Putamen (tissue), 1 donor: ENCODE data around the gene OR6N1.

Source experiments
- DNase-seq: peaks from one replicate; pipeline ENCODE4 v3.0.0-alpha.2; 2016; ENCODE audit warnings: low spot score

OR6N1 gene, protein sequence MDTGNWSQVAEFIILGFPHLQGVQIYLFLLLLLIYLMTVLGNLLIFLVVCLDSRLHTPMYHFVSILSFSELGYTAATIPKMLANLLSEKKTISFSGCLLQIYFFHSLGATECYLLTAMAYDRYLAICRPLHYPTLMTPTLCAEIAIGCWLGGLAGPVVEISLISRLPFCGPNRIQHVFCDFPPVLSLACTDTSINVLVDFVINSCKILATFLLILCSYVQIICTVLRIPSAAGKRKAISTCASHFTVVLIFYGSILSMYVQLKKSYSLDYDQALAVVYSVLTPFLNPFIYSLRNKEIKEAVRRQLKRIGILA

DNA sequence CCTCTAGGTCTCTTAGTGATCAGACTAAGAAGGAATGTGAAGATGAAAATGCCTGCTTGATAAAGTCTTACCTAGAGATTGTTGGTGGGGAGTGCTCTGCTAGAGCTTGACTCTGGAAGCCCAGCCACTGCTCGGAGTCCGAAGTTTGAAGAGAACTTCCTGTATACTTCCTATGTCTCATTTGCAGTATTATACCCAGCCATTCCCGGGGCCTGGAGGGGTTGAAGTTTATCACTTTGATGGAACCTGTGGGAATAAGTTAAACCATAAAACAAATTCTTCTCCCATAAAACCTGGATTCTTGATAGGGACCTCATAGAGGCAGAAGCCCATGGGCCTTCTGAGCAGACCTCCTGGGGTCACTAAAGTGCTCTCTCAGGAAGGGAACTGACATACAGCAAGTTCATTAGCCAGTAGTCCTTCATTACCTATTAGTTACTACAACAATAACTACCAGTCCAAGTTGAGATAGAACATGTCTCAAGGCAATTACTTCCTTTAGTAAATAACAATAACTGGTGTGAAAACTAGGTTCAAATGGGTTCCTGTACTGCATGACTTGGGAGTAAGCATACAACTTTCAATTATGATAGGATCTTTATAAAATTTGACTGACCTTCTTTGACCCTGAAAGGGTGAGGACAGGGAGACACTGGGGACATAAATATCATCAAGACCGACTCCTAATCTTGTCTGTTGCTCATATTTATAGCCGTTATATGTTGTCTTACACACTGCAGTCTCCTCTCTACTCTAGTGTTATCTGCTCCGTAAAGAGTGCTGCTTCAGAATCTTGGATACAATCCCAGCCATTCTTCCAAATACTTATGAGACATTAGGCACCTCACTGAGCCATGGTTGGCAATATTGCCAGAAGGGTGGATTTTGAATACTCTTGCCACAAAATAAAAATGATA, at the start of gene OR6N1:
OR6N1 (minus strand) TSS at position 246 of the 917 bp plus-strand sequence. CDS start 5,513 bp downstream, outside the sequence.
- DNase-seq: no peak

DNA sequence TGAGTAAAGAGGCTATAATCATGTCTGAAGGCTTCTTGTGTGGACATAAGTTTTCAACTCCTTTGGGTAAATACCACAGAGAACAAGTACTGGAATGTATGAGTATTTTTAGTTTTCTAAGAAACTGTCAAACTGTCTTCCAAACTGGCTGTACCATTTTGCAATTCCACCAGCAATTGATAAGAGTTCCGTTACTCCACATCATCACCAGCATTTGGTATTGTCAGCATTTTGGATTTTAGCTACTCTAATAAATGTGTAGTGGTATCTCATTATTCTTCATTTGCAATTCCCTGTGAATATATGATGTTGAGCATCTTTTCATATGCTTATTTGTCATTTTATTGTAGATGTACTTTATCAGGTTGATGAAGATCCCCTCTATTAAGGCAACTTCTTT, 49.7 kb upstream of the OR6N1 start:
- no peak for DNase-seq

DNA sequence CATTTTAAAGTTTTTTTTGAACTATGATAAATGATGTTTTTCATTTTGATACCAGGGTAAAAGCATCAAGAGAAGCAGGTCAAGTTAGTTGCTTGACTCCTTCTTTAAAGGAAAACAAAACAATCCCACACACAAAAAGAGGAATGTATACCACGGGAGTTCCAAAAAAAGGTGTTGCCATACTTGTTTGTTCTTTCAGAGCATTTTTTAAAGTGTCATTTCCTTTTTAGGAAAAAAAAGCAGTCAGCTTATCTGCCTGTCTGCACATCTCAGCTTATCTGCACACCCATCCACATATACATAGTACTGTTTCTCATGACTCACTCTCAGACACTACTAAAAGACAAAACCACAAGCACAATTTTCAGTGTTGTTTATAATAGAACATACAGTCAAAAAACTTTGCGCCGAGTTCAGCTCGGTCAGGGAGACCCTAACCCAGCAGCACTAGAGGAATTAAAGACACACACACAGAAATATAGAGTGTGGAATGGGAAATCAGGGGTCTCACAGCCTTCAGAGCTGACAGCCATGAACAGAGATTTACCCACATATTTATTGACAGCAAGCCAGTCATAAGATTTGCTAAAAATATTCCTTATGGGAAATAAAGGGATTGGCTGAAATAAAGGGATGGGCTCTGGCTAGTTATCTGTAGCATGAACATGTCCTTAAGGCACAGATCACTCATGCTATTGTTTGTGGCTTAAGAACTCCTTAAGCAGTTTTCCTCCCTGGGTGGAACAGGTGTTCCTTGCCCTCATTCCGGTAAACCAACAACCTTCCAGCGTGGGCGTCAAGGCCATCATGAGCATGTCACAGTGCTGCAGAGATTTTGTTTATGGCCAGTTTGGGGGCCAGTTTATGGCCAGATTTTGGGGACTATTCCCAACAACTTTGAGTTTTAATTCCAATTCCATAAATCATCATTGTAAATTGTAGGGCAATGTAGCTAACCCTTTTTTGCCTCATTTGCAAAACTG, 47.8 kb upstream of the OR6N1 start:
- no peak for DNase-seq

DNA sequence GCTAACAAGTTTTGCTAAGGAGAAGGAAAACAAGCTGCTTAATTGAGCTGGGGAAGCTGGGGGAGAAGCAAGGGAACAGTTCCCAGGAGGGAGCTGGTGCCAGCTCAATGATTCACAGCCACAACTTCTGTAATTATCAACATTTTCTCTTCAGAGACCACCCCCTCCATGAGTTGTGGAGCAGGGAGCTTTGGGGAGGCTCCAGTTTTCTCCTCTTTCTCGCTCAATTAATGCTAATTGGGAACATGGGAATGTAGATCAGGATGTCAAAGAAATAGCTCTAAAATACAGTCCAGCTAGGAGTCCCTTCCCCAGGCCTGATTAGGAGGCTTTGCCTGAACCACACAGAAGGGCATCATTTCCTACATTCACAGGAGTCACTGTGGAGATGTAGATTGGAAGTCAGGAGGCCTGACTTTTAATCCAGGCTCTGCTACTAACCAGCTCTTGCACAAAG, 47.0 kb upstream of the OR6N1 start:
- no peak for DNase-seq

DNA sequence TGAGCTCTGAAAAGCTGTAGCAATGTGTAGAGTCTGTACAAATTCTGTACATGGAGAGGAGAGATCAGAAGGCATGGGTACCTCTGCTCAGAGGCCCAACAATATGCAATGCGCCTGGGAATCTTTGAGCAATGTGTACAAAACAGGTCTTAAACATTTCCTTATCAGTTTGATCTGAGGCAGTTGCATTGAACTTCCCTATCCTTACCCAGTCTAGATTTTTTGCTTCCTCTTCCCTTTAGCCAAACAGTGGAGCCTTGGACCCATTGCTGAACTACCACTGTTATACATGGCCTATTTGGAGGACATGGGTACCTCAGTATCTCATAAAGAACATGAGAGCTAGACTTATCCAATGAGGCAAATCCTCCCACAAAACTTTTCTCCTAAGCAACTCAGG, 46.6 kb upstream of the OR6N1 start:
- no peak for DNase-seq

DNA sequence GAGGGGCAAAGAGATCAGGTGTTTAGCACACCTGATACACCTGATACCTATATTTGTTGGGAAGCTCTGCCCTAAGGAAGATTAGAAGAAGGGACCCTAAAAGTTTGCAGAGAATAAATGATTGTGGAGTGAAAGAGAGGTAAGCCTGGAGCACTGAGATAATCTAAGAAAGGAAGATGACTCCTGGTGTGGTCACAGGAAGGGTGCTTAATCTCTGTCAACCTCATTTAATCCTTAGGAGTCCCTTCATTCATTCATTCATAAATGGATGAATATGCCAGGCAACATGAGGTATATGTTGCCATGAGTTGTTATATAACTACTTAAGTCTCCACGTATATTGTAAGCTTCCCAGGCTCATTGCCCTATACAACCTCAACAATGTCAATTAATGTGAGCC, 43.0 kb upstream of the OR6N1 start:
- no peak for DNase-seq

DNA sequence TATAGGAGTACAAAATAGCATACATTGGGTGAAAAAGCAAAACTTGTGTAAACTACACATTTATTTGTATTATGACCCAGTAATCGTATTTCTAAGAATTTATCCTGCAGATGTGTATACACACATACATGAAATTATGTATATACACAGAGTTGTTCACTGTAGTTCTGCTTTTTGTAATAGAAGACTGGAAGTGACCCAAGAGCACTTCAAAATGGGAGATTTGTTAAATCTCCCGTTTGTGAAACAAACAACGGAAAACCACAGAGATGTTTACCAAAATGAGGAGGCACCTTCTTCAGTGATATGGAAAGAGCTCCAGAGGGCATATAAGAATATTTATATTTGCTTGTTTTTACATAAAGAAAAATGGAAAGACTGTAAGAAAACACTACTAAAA, 41.2 kb upstream of the OR6N1 start:
- no peak for DNase-seq

DNA sequence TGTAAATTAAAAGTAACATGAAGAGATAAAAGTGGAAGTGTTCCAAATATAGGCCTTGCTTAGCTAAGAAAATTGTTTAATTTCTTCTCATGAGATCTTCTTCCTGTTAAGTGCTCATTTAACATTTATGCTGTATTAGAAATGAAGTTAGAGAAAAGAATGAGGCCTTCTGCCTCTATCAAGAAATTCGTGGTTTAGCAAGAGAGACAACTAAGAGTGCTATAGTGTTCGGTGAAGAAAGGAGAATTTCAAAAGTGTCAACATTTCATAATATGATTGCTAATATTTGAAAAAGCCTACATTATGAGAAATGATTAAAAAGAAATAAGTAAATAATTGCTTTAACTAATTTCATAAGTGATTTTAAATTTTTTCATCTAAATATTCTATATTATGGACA, 40.3 kb upstream of the OR6N1 start:
- DNase-seq: no peak

DNA sequence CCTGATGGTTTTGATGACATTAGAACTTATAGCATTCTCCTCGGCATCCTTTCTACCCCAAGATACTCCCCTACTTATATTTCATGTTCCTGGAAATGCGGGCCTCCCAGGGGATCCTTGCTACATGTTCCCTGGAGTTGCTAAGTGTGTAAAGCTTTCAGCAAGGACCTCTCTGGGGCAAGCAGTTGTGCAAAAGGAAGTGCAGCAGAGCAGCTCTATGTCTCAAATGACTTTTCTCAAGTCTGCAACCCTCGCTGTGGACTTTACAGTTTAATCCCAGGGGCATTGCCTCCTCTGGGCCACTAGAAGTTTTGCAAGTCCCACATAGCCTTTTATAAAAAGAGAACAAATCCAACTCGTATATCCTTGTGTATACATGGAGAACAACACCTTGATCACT, 38.3 kb upstream of the OR6N1 start:
- DNase-seq: no peak

DNA sequence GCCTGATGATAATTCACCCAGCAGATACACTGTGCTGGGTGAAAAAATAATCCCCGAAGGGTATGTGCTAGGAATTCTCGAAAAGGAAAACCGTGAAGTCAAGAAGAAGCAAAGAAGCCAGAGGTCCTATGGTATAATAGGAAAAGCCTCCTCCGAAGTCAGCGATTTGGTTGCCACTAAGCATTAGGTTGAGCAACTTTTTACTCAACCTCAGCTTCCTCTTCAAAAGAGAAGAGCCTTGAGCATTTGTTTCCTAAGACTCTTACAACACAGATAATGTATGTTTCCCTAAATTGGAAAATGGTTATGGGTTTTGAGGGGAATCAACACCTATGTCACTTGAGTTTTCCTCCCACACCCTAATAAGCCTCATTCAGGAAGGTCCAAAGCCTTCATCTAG, 37.9 kb upstream of the OR6N1 start:
- DNase-seq: peak; percentile 34

DNA sequence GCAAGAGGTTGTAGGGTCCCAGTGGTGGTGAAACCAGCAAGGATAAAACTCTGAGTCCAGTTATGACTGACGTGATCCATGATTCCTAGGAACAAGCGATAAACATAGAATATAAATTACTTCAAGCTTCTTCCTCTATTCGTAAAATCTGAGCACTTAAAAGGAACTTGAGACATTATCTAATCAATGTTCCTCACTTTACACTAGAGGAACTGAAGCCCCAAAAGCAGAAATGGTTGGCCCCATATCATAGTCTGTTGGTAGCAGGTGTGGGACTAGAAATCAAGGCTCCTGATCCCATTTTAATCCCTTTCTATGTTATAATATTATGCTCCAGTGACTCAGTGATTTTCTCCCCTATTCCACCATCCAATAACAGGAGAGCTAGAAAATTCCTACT, 37.3 kb upstream of the OR6N1 start:
- no peak for DNase-seq

DNA sequence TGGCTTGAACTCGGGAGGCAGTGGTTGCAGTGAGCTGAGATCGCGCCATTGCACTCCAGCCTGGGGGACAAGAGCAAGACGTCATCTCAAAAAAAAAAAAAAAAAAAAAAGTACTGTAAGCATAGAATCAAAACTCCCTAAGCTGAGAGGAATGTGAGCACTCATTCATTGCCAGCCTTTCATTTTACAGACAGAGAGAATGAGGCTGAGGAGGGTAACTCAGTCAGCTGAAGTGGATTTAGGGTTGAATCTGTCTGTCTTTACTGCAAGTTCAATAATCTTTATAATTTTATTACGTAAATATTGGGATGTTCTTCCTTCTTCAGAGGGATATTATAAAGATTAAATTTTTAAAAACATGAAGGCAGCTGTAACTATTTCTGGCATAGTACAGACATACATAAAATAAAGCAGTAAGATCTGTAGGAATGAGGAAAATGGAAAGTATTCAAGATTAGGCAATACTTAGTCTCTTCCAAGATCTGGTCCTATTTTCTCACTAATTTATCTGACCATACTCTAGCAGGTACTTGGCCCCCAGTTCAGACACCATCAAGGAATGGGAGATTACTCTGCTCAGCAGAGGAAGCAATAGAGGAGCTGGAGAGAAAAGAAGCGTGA, 35.0 kb upstream of the OR6N1 start:
- no peak for DNase-seq

DNA sequence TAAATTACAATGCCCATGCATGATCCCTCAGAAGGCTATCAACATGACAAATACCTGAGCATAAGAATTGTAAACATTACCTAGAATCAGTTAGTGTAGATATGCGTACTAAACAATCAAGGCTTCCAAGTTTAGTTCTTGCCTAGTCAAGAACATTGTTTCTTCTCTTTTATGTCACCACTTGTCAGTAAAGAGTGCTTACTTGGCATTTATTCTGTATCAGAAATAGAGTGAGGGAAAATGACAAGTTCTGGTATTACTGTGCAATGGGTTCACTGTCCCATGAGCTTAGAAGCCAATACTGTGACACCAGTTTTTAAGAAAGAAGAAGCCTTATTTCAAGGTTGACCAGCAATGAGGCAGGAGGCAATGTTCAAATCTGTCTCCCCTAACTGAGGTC, 31.7 kb upstream of the OR6N1 start:
- DNase-seq: no peak

DNA sequence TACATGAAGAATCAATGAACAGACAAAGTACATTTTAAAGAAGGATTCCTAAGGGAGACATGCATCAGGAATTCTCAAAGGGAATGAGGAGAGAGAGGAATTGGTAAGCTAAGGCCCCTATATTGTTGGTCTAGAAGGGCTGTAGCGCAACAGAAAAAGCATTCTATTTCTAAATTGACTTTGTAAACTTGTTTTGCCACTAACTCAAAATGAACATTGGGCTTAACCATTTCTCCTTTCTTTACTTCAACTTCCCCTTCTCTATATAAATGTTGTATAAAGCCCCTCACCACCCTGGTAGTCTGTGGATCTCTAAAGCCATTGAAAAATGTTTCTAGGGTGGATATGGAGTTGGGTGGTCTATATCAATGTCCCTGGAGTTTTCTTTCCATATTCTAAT, 29.4 kb upstream of the OR6N1 start:
- DNase-seq: no peak

DNA sequence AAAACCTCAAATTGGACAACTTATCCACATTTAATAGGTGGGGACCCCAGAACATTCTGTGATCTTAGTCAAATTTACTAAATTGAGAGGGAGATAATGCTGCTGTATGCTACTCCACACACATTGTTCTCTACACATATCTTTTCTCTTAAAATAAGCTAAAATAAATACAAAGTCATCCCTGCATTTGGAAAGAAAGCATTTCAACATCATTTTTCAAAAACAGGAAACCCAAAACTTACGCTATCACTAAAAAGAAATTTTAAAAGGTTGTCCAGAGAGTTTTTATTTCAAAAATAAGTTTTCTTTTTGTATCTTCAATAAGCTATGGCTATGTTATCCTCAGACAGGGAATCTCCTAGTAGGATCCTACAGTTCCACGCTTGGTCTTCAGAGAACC, 28.5 kb upstream of the OR6N1 start:
- DNase-seq: no peak

DNA sequence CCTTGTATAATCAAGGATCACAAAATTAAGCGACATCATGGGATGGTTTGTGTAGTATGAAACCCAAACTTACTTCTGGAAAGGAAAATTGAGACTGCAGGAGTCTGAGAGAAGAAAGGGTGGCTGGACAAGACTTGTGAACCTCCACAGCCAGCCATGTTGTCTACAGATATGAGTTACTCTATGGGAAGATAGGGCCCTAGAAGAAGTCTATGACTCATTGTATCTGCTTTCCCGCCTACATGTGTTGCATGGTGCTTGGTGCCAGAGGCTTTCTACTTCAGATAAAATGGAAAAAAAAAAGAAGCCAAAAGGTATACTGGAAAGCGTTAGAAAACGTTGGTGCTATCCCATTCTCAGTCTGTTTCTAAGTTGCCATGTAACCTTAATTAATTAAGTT, 27.7 kb upstream of the OR6N1 start:
- no peak for DNase-seq

DNA sequence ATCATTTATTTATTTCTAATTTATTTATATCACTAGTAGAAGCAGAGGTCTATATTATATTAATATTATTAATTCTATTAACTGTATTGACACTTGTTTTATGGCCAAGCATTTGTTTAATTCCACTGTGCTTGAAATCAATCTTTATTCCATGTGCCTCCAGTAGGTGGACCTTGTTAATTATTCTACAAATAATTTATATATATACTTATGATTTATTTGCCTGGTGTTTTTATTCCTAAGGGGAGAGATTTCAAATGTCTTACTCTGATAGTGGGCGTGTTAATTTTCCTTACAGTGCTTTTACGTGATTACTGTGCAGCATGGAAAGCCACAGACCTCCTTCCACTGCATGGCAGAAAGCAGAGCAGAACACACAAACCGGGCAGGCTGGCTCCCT, 26.5 kb upstream of the OR6N1 start:
- DNase-seq: no peak

DNA sequence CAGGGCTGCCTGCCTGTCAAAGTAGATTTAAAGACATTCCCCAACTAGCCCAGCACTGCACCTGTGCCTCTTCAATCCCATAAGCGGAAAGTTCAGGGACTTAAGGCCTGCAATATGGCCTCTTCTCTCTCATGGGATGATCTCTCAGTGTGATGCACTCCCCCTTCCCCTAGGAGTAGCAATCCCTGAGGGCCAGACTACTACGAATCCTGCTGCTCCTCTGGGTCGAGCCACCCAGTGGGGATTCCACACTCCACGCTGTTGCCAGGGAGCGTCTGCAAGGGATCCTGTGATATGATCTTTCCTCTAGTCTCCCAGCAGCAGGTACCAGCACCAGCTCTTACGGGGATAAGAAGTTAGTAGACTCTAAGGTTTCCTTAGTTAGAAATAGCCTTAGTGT, 22.3 kb upstream of the OR6N1 start:
- no peak for DNase-seq

DNA sequence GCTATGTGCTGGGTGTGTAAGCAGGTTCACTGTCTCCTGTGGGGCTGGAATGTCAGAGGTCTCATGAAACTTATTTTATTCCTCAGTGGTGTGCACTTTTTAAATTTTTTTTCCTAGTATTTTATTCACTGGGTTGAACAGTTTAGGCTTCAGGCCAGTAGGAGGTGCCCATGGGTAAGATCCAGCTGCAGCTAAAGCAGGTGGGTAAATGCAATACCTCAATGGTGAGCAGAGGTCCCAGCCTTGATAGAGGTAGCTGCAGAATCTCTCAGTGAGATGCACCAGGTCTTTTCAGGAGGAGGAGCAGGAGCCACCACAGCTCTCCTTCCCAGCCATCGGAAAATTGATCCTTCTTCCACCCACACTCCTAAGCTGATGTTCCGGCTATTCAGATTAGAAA, 21.6 kb upstream of the OR6N1 start:
- DNase-seq: no peak

DNA sequence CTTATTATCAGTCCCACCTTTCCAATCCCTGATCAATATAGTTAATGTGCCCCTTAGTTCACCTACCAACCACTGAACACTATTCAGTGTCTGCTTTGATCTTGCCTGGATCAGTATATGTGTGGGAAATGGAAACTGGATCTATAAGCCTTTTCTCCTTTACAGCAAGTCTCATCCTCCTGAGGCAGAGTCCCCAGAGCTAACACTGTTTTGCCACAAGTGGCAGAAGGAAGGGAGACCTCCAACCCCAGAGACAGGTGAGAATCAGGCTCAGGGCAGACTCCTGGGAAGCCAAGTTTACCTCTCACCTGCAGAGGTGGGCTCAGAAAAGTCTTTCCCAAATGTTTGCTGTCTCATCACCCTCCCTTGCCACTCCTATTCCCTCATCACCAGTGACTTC, 9.1 kb upstream of the OR6N1 start, which contains the start of gene OR6N2:
OR6N2 (minus strand) TSS at position 101 of the 400 bp plus-strand sequence. CDS start 3,569 bp downstream, outside the sequence.
- DNase-seq: no peak

DNA sequence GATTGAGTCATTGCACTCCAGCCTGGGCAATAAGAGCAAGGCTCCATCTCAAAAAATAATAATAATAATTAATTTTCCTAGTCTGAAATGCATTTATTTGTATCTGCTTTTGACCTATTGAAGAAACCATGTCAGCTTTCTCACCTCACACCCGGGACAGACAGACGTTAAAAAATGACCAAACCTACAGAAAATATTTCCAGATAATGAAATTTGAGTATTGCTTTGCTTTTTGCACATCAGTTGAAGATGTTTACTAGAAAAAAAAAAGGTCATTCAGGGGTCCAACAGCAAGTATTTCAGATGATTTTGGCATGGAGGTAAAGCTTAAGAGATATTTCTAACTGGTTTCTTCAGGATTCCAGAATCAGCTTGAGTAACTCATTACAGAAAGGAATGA, 17.6 kb downstream of the OR6N1 start, which contains the start of gene OR6K6:
OR6K6 (plus strand) TSS at position 301 of the 400 bp plus-strand sequence. CDS start 168 bp downstream, outside the sequence.
- DNase-seq: no peak
